ENCODE data around the gene TFPI.

GRCh38 chr2:187497858-187498463 lies 56.3 kb downstream of the TFPI start:
- TF ChIP-seq, protein P1, sequence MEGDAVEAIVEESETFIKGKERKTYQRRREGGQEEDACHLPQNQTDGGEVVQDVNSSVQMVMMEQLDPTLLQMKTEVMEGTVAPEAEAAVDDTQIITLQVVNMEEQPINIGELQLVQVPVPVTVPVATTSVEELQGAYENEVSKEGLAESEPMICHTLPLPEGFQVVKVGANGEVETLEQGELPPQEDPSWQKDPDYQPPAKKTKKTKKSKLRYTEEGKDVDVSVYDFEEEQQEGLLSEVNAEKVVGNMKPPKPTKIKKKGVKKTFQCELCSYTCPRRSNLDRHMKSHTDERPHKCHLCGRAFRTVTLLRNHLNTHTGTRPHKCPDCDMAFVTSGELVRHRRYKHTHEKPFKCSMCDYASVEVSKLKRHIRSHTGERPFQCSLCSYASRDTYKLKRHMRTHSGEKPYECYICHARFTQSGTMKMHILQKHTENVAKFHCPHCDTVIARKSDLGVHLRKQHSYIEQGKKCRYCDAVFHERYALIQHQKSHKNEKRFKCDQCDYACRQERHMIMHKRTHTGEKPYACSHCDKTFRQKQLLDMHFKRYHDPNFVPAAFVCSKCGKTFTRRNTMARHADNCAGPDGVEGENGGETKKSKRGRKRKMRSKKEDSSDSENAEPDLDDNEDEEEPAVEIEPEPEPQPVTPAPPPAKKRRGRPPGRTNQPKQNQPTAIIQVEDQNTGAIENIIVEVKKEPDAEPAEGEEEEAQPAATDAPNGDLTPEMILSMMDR (IDR thresholded peaks at IDR 0.05; ENCODE audit: borderline replicate concordance, extremely low read depth, low read length, poor library complexity, severe bottlenecking) = peak; percentile 62
- no peak for TF ChIP-seq EZH2 (IDR thresholded peaks at IDR 0.05; ENCODE audit: borderline replicate concordance, low read depth, low read length, severe bottlenecking)

Data from DND-41 (cell line).